HG02973 (cell line): ENCODE measurements around the gene SKOR1.

Experiments
- ATAC-seq: cut with Tn5 transposase; IDR thresholded peaks from one replicate; pipeline ENCODE4 v1.9.1; 2021; ENCODE audit warnings: moderate library complexity; ENCODE audit not compliant: unreplicated experiment

SKOR1 gene

DNA sequence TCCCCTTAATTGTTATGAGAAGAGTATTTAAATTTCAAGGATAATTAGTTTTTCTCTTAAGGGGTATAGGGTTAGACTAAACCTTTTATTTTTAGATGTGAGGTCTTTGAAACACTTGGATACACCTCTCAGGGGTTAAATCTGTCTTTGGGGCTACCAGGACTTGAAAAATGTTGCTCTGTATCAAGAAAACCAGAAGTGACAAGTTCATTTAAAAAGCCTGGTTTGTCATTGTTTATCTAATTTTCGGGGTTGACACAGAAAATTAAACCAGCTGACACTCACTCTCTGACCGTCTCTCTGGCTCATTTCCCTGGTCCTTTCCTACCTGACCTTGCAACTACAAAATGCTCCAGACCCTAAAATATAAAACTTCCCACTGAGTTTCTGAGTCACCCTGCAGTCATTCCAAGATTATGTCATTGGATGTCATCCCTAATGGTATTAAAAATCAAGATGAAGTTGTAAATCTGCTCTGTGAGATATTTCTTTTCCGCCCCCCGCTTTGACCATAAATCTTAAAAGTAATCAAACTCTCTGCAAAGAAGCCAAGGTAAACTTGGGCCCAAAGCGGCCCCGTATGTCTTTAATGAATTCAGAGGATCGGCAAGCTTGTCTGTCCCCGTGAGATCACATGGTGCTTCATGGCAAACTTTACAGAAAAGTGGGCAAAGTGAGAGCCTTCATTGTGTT is 32.9 kb upstream of the SKOR1 start:
- ATAC-seq = no peak

DNA sequence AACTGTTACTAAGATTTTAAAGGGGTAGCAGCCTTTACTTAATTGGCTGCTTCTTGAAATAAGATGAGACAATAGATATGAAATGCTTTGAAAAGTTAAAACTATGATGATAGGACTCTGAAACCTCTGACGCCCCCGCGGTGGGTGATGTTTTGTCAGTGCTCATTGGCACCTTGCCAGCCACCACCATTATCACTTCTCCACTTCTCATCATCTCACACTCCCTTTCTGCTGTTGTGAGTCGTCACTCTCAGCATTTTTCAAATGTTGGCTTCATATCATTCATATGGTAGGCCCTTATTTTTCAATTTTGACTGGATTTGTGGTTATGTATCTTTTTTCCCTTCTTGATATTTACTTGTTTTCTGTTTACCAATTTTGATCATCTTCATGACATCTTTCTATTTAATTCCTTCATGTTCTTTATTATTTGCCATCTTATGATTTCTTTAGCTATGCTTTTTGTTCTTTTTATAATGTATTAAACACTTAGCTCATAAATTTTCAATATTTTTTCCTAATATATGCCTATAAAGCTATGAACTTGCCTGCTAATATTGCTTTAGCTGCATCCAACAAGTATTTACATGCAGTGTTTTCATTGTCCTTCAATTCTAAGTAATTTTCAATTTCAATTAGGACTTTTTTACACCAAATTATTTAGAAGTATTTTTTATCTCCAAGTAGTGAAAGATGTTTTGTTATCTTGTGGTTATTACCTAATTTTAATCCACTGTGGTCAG is 30.3 kb upstream of the SKOR1 start:
- ATAC-seq = no peak

DNA sequence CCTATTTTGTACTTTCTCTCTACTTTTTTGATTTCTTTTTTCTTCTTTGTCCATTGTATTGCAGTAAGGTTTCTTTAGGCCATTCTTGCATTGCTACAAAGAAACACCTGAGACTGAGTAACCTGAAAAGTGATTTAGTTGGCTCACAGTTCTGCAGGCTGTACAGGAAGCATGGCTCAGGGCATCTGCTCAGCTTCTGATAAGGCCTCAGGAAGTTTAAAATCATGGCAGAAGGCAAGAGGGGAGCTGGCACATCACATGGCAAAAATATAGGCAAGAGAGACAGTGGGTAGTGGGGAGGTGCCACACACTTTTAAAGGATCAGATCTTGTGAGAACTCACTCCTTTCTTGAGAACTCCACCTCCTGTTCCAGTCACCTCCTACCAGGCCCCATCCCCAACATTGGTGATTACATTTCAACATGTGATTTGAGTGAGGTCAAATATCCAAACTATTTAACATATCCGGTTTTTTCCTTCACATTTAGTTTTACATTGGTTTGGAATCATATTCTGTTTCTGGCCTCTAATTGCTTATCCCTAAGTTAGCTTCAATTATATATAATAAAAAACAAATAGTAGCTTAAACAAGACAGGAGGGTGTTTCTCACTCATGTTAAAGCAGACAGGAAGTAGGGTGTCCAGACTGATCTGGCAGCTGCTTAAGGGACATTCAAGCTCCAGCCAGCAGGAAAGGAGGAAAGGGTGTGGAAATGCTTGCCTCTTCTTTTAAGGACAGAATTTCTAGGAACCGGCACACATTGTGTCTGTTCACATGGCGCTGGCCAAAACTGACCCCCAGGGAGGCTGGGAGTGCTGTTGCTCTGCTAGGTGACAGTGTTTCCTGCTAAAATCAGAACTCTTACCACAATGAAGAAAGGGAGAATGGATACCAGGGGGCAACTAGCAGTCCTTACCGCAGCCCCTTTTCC is 28.8 kb upstream of the SKOR1 start:
- no peak for ATAC-seq

DNA sequence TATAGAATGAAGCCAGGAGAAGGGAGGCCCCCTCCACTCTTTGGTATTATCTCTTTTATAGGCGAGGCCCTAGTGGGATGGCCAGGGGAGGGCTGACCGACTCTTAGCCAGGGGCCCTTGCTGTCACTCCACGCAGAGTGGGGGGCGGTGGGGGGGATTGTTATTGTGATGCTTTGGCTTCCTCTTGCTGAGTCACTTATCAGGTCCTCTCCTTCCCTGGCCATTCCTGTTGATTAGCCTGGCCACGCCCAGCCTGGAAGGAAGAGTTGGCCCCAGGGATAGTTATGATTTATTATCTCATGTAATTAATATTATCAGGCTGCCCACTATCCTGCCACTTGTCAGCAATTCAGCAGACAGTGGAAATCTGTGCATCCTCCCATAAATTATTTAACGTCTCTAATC is 25.5 kb upstream of the SKOR1 start:
- ATAC-seq = no peak

DNA sequence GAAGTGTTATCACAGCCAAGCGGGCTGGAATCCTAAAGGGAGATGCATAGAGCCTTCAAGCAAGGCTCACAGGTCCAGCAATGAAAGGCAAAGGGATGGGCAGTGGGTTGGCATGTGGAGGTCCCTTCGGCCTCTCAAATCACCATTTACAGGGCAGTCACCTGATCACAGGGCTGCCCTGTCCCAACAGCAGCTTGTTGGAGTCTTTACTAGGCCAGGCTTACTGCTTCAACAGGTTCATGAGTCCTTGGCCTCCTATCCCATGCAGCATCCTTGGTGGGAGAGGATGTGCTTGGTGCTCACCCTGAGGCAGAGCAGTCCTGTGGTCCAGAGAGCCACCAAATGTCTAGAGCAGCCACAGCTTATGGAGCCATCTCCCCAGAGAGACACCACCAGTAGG is 24.2 kb upstream of the SKOR1 start:
- no peak for ATAC-seq

DNA sequence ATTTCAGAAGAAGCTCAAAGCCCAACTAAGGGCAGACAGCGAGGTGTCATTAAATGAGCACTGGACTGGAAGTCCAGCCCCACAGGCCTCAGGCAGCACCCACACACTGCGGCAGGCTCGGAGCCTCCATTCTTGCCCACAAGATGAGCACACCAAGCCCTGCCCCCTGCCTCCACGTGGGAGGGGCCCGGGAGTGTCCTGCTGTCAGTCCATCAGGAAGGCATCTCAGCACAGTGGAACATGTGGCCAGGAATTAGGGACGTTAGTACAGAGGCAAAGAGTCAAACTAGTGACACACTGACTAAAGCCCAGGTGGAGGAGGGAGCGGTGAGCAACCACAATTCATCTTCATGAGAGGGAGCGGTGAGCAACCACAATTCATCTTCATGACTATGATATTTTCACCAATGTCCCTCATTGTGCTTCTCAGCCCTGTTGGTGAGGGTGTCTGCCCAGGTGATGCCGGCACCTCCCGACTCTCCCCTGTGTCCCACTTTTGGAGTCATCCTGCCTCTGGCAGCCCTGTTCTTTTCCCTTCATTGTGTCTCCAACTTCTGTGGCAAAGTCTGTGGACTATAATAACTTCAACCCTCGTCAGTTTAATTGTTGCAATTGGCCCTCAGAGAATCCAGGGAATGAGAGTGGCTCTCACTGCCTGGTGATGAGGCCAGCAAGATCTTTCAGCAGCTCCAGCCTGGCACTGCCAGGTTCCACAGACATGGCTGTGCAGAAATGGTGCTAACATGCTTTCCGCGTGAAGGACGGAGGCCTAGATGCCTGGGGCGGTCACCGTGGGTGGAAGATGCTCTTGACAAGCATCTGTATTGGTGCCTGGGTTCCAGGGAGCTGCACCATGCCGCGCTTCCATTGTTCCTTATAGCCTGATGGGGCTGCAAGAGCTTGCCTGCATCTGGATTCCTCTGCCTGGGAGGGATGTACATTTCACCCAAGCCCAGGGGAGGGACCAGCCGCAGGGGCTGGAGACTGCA is 23.1 kb upstream of the SKOR1 start:
- ATAC-seq = no peak

DNA sequence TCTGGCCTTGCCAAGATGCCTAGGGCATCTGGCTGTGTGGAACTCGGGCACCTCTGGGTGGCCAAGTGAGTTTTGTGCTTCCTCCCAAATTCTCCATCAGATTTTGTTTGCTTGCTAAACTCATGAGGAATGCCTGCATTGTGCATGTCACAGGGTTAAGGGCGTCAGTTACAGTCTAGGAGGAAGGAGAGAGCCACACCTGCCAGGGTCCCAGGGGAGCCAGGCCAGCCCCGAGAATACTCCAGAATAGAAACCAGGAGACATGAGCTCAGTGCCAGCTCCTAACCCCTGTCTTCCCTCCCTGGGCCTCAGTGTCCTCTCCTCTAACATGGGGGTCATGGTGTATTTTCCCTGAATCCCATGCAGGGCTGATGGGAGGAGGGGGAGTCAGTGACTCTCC is 22.0 kb upstream of the SKOR1 start:
- no peak for ATAC-seq

DNA sequence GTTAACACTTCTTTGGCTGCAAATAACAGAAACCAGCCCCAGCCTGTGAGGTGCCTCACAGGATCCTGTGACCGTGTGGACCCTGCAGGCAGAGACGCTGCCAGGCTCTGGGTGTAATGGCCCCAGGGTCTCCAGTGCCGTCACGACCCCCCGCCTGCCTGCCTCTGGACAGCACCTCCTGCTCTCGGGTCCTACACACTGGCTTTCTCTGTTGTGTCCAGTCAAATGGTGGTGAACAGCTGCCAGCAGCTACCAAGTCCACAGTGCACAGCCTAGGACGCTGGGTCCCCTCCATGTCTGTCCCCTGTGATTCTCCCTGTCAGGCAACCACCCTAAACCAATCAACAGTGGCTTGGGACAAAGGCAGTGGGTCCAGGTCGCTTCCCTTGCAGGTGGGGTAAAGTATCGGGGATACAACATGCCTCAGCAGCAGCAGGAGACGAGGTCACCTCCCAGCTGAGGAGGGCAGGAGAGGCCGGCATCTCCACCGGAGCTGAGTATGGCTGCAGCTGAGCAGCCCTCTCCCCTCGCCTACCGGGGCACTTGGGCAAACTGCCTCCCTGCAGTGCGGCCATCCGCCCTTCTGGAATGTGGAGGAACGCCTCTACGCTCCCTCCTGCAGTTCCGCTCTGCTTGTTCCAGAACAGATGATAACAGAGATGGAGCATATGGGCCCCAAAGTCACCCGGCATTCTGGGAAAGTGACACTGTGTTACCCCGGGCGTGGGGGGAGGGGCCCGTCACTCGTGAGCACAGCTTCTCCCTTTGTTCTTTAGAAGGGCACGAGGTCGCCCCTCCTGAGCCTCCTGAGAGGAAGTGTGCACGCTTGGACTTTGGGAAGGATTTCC is 21.1 kb upstream of the SKOR1 start:
- no peak for ATAC-seq

DNA sequence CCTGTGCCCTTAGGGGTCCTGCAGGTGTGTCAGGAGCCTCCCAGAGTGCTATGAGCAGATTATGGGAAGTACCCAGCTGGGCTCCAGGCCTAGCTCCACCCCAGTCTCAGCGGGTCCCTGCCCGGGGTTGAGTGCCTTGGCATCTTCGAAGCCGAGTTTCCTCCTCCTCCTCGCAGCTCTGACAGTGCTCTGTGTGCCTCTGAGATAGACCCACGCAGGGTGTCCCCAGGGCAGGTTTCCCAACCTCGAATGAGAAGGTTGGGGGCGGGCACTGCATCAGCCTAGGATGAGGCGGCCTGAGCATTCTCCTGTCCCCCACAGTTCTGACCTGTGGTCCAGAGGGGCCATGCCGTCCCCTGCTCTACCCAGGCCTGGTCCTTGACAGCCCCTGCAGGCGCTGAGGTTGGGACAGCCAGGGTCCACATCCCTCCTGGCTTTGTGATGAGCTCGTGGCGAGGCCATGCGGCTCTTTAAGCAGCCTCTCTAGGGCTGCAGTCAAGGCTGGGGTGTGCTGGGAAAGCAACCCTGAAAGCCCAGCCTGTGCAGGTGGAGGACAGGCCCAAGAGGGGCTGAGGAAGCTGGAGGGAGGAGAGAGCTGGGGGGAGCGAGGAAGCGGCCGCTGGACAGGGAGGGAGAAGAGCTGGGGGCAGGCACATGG is 20.2 kb upstream of the SKOR1 start:
- ATAC-seq = no peak

DNA sequence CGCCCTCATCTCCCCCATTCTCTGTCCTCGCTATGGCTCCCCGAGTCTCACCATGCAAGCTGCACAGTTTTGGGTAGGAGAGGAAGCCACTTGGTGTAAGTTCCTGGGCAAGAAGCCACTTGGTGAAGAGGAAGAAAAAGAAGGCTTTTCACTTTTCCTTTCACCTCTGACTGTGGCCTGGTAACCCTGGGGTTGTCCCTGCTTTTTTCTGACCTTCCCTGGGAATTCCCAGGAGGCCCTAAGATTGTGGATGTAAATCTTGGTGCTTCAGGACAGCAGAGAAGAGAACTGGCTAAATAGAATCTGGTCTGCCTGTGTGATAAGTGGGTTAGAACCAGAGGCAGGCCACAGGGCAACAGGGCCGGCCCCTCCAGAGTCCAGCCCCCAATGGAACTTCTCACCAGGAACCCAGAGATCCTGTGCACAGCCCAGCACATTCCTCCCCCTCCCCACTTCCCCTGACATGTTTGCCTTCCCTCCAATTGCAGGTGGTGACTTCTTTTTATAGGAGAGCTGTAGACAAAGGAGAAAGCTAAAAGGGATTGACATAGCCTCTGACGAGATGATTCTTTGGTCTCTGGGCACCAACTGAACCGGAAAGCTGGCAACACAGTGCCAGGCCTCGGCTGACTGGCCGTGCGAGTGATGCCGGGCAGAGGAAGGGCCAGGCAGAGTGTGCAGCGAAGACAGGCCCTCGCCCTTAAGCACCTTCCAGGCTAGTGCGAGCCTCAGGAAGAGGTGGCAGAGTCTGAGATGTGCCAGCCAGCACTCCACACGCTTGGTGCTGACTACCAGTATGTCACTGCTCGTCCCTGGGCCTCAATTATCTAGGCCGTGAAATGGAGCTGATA is 19.4 kb upstream of the SKOR1 start:
- ATAC-seq = no peak

DNA sequence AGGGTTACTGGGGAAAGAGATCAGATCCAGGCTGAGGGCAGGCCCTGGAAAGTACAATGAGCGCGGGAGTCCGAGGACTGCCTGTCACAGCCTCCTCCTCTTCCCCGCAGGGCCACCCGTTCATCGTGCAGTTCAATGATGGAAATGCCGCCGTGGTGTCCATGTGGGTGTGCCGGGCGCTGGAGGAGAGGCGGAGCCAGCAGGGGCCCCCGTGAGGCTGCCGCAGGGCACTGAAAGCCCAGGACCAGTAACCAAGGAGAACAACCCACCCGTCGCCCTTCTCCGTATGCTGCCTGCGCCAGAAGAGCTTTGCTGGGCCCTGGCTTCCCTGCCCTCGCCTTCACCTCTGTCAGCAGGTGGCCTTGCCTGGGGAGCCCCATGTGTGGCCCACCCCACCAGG is 18.8 kb upstream of the SKOR1 start:
- no peak for ATAC-seq

DNA sequence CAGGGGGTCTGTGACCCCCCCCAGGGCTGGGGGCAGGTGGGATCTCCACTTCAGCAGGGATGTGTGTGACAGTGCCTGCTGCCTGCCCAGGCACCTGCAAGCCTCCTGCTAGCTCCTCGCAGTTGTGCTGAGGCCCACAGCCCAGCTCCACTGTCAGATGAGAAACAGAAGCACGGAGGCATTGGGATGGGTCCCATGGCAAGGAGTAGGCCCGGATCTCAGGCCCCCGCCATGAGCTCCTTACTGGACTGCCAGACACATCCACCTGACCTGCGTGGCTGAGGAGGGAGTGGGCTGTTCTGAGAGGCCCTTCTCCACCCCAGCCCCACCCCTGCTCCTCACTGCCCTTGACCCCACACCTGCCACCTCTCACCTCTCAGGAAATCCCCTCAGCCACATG is 18.2 kb upstream of the SKOR1 start:
- ATAC-seq = no peak

DNA sequence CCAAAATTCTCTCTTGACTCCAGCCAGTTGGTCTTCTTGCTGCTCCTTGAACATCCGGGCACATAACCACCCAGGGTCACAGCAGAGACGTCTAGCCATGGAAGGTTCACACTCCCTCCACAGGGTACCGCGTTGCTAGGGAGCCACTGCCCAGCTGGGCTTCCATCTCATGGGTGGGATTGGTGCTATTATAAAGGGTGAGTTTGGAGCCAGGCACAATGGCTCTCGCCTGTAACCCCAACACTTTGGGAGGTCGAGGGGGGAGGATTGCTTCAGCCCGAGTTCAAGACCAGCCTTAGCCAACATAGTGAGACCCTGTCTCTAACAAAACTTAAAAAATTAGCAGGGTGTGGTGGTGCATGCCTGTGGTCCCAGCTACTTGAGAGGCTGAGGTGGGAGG is 17.5 kb upstream of the SKOR1 start:
- ATAC-seq = no peak

DNA sequence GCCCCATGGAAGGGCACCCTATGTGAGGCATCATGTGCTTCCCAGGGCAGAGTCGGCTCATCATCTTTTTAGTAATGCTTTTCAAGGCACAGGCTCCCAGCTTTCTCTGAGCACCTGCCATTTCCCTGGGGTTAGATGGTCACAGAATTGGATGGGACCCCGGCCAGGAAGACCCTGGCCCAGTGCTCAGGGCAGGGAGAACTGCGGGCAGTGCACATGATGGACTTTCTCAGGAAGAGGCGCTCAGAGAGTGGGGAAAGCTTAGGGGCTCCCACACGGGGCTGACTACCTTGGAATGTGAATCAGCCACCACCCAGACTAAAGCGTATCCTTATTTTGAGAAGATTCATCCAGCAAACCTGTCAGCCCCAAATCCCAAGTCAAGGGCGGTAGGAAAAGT is 16.5 kb upstream of the SKOR1 start:
- ATAC-seq = no peak

DNA sequence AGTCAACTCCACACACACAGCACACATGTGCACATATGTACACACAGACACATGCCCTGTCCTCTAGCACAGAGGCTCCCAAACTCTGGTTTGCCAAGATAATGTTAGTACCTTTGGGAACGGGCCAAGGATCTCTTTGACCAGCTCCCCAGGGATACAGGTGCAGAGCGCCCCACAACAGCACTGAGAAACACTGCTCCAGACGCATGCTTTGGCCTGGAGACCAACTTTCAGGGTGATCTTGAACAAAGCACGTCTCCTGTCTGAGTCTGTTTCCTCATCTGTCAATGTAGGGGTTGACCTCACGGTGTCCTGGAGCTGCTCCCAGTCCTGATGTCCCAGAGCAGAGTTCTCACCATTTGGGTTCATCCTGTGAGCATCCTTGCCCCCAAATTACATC is 15.9 kb upstream of the SKOR1 start:
- ATAC-seq = no peak

DNA sequence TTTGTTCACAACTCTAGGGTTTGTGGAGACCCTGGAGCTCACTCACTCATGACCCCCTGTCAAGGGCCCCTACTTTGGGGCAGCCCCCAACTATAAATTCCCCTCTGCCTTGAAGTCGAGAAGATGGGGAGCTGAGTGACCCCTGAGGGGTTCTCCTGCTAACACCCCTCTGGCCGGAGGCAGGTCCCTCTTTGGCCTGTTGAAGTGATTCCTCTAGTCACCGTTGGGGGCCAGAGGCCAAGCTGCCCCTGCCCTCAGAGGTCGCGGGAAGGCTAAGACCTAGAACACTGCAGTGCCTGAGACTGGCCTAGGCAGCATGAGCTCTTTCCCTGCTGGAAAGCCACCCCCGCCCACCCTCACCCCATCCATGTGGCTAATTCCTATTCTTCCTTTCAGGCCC is 15.4 kb upstream of the SKOR1 start:
- no peak for ATAC-seq

DNA sequence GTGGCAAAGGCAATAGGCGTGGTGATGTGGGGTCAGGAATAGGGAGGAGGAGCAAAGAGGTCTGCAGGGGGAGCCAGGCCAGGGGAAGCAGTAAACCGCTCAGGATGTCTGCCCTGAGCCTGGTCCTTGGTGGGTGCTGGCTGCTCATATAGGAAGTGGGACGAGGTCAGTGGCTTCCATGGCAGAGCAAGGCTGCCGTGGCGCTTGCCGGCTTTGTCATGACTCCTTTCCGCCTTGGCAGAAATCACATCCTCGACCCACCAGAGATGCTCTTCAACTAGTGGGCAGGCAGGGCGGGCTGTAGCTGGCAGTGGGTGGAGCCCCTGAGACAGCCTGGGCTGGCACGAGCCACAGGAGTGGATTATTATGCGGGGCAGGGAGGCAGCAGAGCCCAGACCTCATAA is 13.1 kb upstream of the SKOR1 start:
- no peak for ATAC-seq

DNA sequence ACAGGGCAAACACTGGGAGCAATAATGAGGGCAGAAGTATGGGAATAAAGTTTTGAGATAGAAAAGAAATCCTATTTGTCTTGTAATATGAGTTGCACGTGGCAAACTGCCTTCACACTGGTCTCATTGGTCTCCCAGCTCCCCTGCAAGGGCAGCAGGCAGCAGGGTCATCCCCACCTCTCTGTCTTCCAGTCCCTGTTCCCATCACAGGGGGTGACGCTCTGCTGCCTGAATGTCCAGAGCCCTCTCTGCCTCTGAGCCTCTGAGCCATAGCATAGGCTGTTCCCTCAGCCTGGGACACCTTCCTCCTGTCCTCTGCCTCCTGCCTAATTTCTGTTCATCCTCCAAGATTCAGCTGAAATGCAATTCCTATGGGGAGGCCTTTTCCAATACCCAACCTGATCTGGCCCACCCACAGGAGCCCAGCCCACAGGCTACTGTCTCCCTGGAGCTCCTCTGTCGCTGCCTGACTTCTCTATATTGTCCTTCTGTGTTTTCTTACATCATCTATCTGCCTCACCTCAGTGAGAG is 12.1 kb upstream of the SKOR1 start:
- no peak for ATAC-seq
